PFSK-1 (cell line): Measurements from ENCODE around the gene SIPA1L3.

ENCODE experiments used
- FOXP2 ChIP-seq: optimal IDR thresholded peaks from 2 replicates; pipeline ENCODE3; 2011; ENCODE audit warnings: borderline replicate concordance, control low read depth, inconsistent platforms; ENCODE audit not compliant: insufficient read depth; ENCODE audit errors: extremely low read length, extremely low read depth
- POLR2AphosphoS5 ChIP-seq: IDR thresholded peaks from 2 replicates; pipeline ENCODE4 v1.6.1; 2012; ENCODE audit warnings: low read depth, mild to moderate bottlenecking, control low read depth, low read length, moderate library complexity
- REST ChIP-seq, 2 experiments: IDR thresholded peaks; 2 replicates each; pipeline versions ENCODE4 v1.6.1 to v1.8.0; 2011 to 2012; ENCODE audit warnings: low read depth in 2 of 2, low read length in 2 of 2, control low read depth in 1 of 2, inconsistent platforms in 1 of 2, mild to moderate bottlenecking in 1 of 2, moderate library complexity in 1 of 2; ENCODE audit not compliant: insufficient read depth in 1 of 2
- SIN3A ChIP-seq: IDR thresholded peaks from 2 replicates; pipeline ENCODE4 v1.6.1; 2012; ENCODE audit warnings: mild to moderate bottlenecking, low read length, moderate library complexity, borderline replicate concordance; ENCODE audit not compliant: insufficient read depth
- TAF1 ChIP-seq: IDR thresholded peaks from 2 replicates; pipeline ENCODE4 v1.6.1; 2012; ENCODE audit warnings: low read length, control low read depth, borderline replicate concordance; ENCODE audit not compliant: insufficient read depth

The SIPA1L3 gene

GRCh38 chr19:38012290-38012689 lies 105.3 kb downstream of the SIPA1L3 start:
- TF ChIP-seq POLR2AphosphoS5 (no peak), TAF1 (no peak), REST (IDR thresholded peaks at IDR 0.05; ENCODE audit: insufficient read depth in 1 of 2, low read depth in 2 of 2, low read length in 2 of 2) (no peak), SIN3A (no peak), FOXP2 (no peak)

- no peak for TF ChIP-seq TAF1
- TF ChIP-seq REST (IDR thresholded peaks at IDR 0.05; ENCODE audit: insufficient read depth in 1 of 2, low read depth in 2 of 2, low read length in 2 of 2): no peak
- TF ChIP-seq POLR2AphosphoS5: no peak
- TF ChIP-seq FOXP2: no peak
- TF ChIP-seq SIN3A: no peak
Measured at GRCh38 chr19:38012944-38013343, 105.9 kb downstream of the SIPA1L3 start.

GRCh38 chr19:38013913-38014580 lies 107.0 kb downstream of the SIPA1L3 start:
- TF ChIP-seq FOXP2: no peak
- no peak for TF ChIP-seq REST (IDR thresholded peaks at IDR 0.05; ENCODE audit: insufficient read depth in 1 of 2, low read depth in 2 of 2, low read length in 2 of 2)
- no peak for TF ChIP-seq SIN3A
- no peak for TF ChIP-seq POLR2AphosphoS5
- TF ChIP-seq TAF1: no peak

GRCh38 chr19:38015216-38015615 lies 108.2 kb downstream of the SIPA1L3 start:
- TF ChIP-seq SIN3A (no peak), FOXP2 (no peak), TAF1 (no peak), POLR2AphosphoS5 (no peak), REST (IDR thresholded peaks at IDR 0.05; ENCODE audit: insufficient read depth in 1 of 2, low read depth in 2 of 2, low read length in 2 of 2) (no peak)
